ENCODE results near the gene ACAT2.
"Not testable (repeated sequence)": the region's sequence is repeated elsewhere in the genome, so short reads cannot be mapped to it uniquely, and the experiment has no call there.

Gene ACAT2

GRCh38 chr6:159728531-159728964 is 33.3 kb upstream of the ACAT2 start:
- H3K9me3 ChIP-seq (ENCODE audit: control extremely low read depth in 1 of 5, control insufficient read depth in 4 of 5, insufficient read depth in 2 of 5, low read depth in 1 of 5, low read length in 4 of 5) = no peaks in the 10 kb centered on the region
- CTCF ChIA-PET = interaction anchor here (0.7 to 5.9 kb wide), 8 partner anchors 8 to 124 kb away, joined by 3 to 41 read pairs (median 5); no protein-coding TSS in a partner anchor
- WGBS (ENCODE audit: insufficient coverage) = 0% methylated on average over 2 of the region's 9 CpGs

GRCh38 chr6:159729598-159730331 is 32.1 kb upstream of the ACAT2 start:
- POLR2A ChIA-PET = interaction anchor here (0.6 to 4.9 kb wide), 2 partner anchors 36 to 38 kb away, joined by 3 to 46 read pairs; partner anchors contain the start of gene SOD2

More at GRCh38 chr6:159728531-159728964, 33.3 kb upstream of the ACAT2 start:
- Histone ChIP-seq H3K36me3 (ENCODE audit: control insufficient read depth in 4 of 4, insufficient read depth in 4 of 4, low read length in 3 of 4) (peaks cover 3 to 19% (median 6%) of the 10 kb centered on the region in 4 experiments), H3K27me3 (replicated peaks in 2 of 5; ENCODE audit: control insufficient read depth in 4 of 5, insufficient read depth in 5 of 5, low read length in 4 of 5) (no peaks in the 10 kb centered on the region), H3K4me3 (ENCODE audit: control insufficient read depth in 1 of 7, extremely low read depth in 1 of 7, insufficient read depth in 4 of 7, low read depth in 2 of 7, low read length in 6 of 7) (peak overlapping the region in 6 of 7 experiments; percentile 78 to 99 (median 90)), H3K4me1 (ENCODE audit: control extremely low read depth in 1 of 4, control insufficient read depth in 4 of 4, insufficient read depth in 4 of 4, low read length in 3 of 4) (peaks cover 20 to 41% (median 27%) of the 10 kb centered on the region in 4 experiments), H3K27ac (ENCODE audit: insufficient read depth in 1 of 2, low read depth in 1 of 2, low read length in 2 of 2, poor library complexity in 1 of 2, severe bottlenecking in 2 of 2) (peak overlapping the region; percentile 94 to 96)
- peak in 2 of 3 donors; percentile 36 to 54 for DNase-seq
- POLR2A ChIA-PET = interaction anchor here (0.6 to 4.9 kb wide), 4 partner anchors 10 to 687 kb away, joined by 3 to 46 read pairs (median 3); partner anchors contain the start of gene SOD2

GRCh38 chr6:159730332-159730676 is 31.5 kb upstream of the ACAT2 start:
- peak overlapping the region in 1 of 7 experiments; percentile 91 for H3K4me3 ChIP-seq (ENCODE audit: control insufficient read depth in 1 of 7, extremely low read depth in 1 of 7, insufficient read depth in 4 of 7, low read depth in 2 of 7, low read length in 6 of 7)
- H3K4me1 ChIP-seq (ENCODE audit: control extremely low read depth in 1 of 4, control insufficient read depth in 4 of 4, insufficient read depth in 4 of 4, low read length in 3 of 4) = peaks cover 17 to 34% (median 24%) of the 10 kb centered on the region in 4 experiments
- no peaks in the 10 kb centered on the region for H3K9me3 ChIP-seq (ENCODE audit: control extremely low read depth in 1 of 5, control insufficient read depth in 4 of 5, insufficient read depth in 2 of 5, low read depth in 1 of 5, low read length in 4 of 5)
- H3K27me3 ChIP-seq (replicated peaks in 2 of 5; ENCODE audit: control insufficient read depth in 4 of 5, insufficient read depth in 5 of 5, low read length in 4 of 5) = no peaks in the 10 kb centered on the region
- no peak for DNase-seq
- 98% methylated on average over 4 of the region's 6 CpGs for WGBS (ENCODE audit: insufficient coverage)
- ChIA-PET CTCF (interaction anchor here (0.7 to 5.9 kb wide), 5 partner anchors 8 to 39 kb away, joined by 3 to 41 read pairs (median 9); no protein-coding TSS in a partner anchor), POLR2A (interaction anchor here (0.6 kb wide), 1 partner anchor 37 kb away, joined by 3 read pairs; the partner anchor contains the start of gene SOD2)
- peaks cover 2 to 8% (median 3%) of the 10 kb centered on the region in 4 experiments for H3K36me3 ChIP-seq (ENCODE audit: control insufficient read depth in 4 of 4, insufficient read depth in 4 of 4, low read length in 3 of 4)
- peak overlapping the region in 1 of 2 experiments; percentile 36 for H3K27ac ChIP-seq (ENCODE audit: insufficient read depth in 1 of 2, low read depth in 1 of 2, low read length in 2 of 2, poor library complexity in 1 of 2, severe bottlenecking in 2 of 2)

More at GRCh38 chr6:159729598-159730331, 32.1 kb upstream of the ACAT2 start:
- H3K27me3 ChIP-seq (replicated peaks in 2 of 5; ENCODE audit: control insufficient read depth in 4 of 5, insufficient read depth in 5 of 5, low read length in 4 of 5) = no peaks in the 10 kb centered on the region
- peak overlapping the region in 6 of 7 experiments; percentile 42 to 91 (median 80) for H3K4me3 ChIP-seq (ENCODE audit: control insufficient read depth in 1 of 7, extremely low read depth in 1 of 7, insufficient read depth in 4 of 7, low read depth in 2 of 7, low read length in 6 of 7)
- DNase-seq = peak in 1 of 3 donors; percentile 31
- H3K27ac ChIP-seq (ENCODE audit: insufficient read depth in 1 of 2, low read depth in 1 of 2, low read length in 2 of 2, poor library complexity in 1 of 2, severe bottlenecking in 2 of 2) = peak overlapping the region in 1 of 2 experiments; percentile 96
- peaks cover 20 to 39% (median 26%) of the 10 kb centered on the region in 4 experiments for H3K4me1 ChIP-seq (ENCODE audit: control extremely low read depth in 1 of 4, control insufficient read depth in 4 of 4, insufficient read depth in 4 of 4, low read length in 3 of 4)
- WGBS (ENCODE audit: insufficient coverage) = 50% methylated on average over 2 of the region's 4 CpGs
- peaks cover 2 to 8% (median 3%) of the 10 kb centered on the region in 4 experiments for H3K36me3 ChIP-seq (ENCODE audit: control insufficient read depth in 4 of 4, insufficient read depth in 4 of 4, low read length in 3 of 4)
- CTCF ChIA-PET = interaction anchor here (0.7 to 5.9 kb wide), 7 partner anchors 9 to 48 kb away, joined by 3 to 41 read pairs (median 6); no protein-coding TSS in a partner anchor
- H3K9me3 ChIP-seq (ENCODE audit: control extremely low read depth in 1 of 5, control insufficient read depth in 4 of 5, insufficient read depth in 2 of 5, low read depth in 1 of 5, low read length in 4 of 5) = no peaks in the 10 kb centered on the region

- DNase-seq; H3K27ac ChIP-seq (ENCODE audit: insufficient read depth in 1 of 2, low read depth in 1 of 2, low read length in 2 of 2, poor library complexity in 1 of 2, severe bottlenecking in 2 of 2); H3K9me3 ChIP-seq (ENCODE audit: control extremely low read depth in 1 of 5, control insufficient read depth in 4 of 5, insufficient read depth in 2 of 5, low read depth in 1 of 5, low read length in 4 of 5); H3K27me3 ChIP-seq (replicated peaks in 2 of 5; ENCODE audit: control insufficient read depth in 4 of 5, insufficient read depth in 5 of 5, low read length in 4 of 5); H3K4me3 ChIP-seq (ENCODE audit: control insufficient read depth in 1 of 7, extremely low read depth in 1 of 7, insufficient read depth in 4 of 7, low read depth in 2 of 7, low read length in 6 of 7): not testable (repeated sequence)
- H3K36me3 ChIP-seq (ENCODE audit: control insufficient read depth in 4 of 4, insufficient read depth in 4 of 4, low read length in 3 of 4) = peaks cover 2 to 17% (median 6%) of the 10 kb centered on the region in 4 experiments
- POLR2A ChIA-PET = interaction anchor here (0.6 kb wide), 1 partner anchor 119 kb away, joined by 3 read pairs; no protein-coding TSS in a partner anchor
- 86% methylated on average over 7 of the region's 12 CpGs for WGBS (ENCODE audit: insufficient coverage)
- CTCF ChIA-PET = interaction anchor here (0.8 to 1.9 kb wide), 11 partner anchors 9 to 628 kb away, joined by 3 to 9 read pairs (median 5); partner anchors contain the start of genes ACAT2 and SOD2
- H3K4me1 ChIP-seq (ENCODE audit: control extremely low read depth in 1 of 4, control insufficient read depth in 4 of 4, insufficient read depth in 4 of 4, low read length in 3 of 4) = peaks cover 10 to 23% (median 20%) of the 10 kb centered on the region in 4 experiments
Observed at GRCh38 chr6:159732550-159732949, 29.3 kb upstream of the ACAT2 start.

- Histone ChIP-seq H3K4me1 (ENCODE audit: control extremely low read depth in 1 of 4, control insufficient read depth in 4 of 4, insufficient read depth in 4 of 4, low read length in 3 of 4) (peaks cover 10 to 23% (median 20%) of the 10 kb centered on the region in 4 experiments), H3K36me3 (ENCODE audit: control insufficient read depth in 4 of 4, insufficient read depth in 4 of 4, low read length in 3 of 4) (peaks cover 3 to 22% (median 11%) of the 10 kb centered on the region in 4 experiments)
- whole genome bisulfite sequencing (ENCODE audit: insufficient coverage) = 98% methylated on average over 5 of the region's 12 CpGs
- H3K27me3 ChIP-seq (replicated peaks in 2 of 5; ENCODE audit: control insufficient read depth in 4 of 5, insufficient read depth in 5 of 5, low read length in 4 of 5); H3K27ac ChIP-seq (ENCODE audit: insufficient read depth in 1 of 2, low read depth in 1 of 2, low read length in 2 of 2, poor library complexity in 1 of 2, severe bottlenecking in 2 of 2); H3K9me3 ChIP-seq (ENCODE audit: control extremely low read depth in 1 of 5, control insufficient read depth in 4 of 5, insufficient read depth in 2 of 5, low read depth in 1 of 5, low read length in 4 of 5); POLR2A ChIA-PET; DNase-seq; H3K4me3 ChIP-seq (ENCODE audit: control insufficient read depth in 1 of 7, extremely low read depth in 1 of 7, insufficient read depth in 4 of 7, low read depth in 2 of 7, low read length in 6 of 7): not testable (repeated sequence)
- CTCF ChIA-PET = interaction anchor here (0.8 to 1.9 kb wide), 7 partner anchors 7 to 629 kb away, joined by 3 to 9 read pairs (median 5); no protein-coding TSS in a partner anchor
Observed at GRCh38 chr6:159733395-159733794, 28.4 kb upstream of the ACAT2 start.

- H3K27ac ChIP-seq (ENCODE audit: insufficient read depth in 1 of 2, low read depth in 1 of 2, low read length in 2 of 2, poor library complexity in 1 of 2, severe bottlenecking in 2 of 2) = no peak overlapping the region
- no peak overlapping the region for H3K4me3 ChIP-seq (ENCODE audit: control insufficient read depth in 1 of 7, extremely low read depth in 1 of 7, insufficient read depth in 4 of 7, low read depth in 2 of 7, low read length in 6 of 7)
- H3K36me3 ChIP-seq (ENCODE audit: control insufficient read depth in 4 of 4, insufficient read depth in 4 of 4, low read length in 3 of 4) = peaks cover 2 to 40% (median 22%) of the 10 kb centered on the region in 4 experiments
- no peak for DNase-seq
- H3K9me3 ChIP-seq (ENCODE audit: control extremely low read depth in 1 of 5, control insufficient read depth in 4 of 5, insufficient read depth in 2 of 5, low read depth in 1 of 5, low read length in 4 of 5) = no peaks in the 10 kb centered on the region
- WGBS (ENCODE audit: insufficient coverage) = 80% methylated on average over 6 of the region's 7 CpGs
- H3K4me1 ChIP-seq (ENCODE audit: control extremely low read depth in 1 of 4, control insufficient read depth in 4 of 4, insufficient read depth in 4 of 4, low read length in 3 of 4) = peaks cover 0 to 2% (median 0%) of the 10 kb centered on the region in 4 experiments
- ChIA-PET POLR2A (no interaction called here), CTCF (interaction anchor here (1.0 to 3.7 kb wide), 5 partner anchors 10 to 54 kb away, joined by 3 to 28 read pairs (median 4); partner anchors contain the start of genes MRPL18 and SOD2)
- no peaks in the 10 kb centered on the region for H3K27me3 ChIP-seq (replicated peaks in 2 of 5; ENCODE audit: control insufficient read depth in 4 of 5, insufficient read depth in 5 of 5, low read length in 4 of 5)
Observed at GRCh38 chr6:159736908-159737307, 24.9 kb upstream of the ACAT2 start.

Data from common myeloid progenitor, CD34-positive (primary cell).